K562 (cell line): ENCODE measurements around the gene ZNF821. TPM values are rescaled to one million over a fixed set of nuclear protein-coding genes. Genes with fewer than 3 reads are reported as not detected.

Experiments
- ARID4B ChIP-seq: sonication (generic); formaldehyde crosslinking; IDR thresholded peaks from 2 replicates; pipeline ENCODE4 v1.8.0; 2022; ENCODE audit warnings: mild to moderate bottlenecking, missing genetic modification reagents
- ATF7 ChIP-seq: fragments of 450-650 bp; IDR thresholded peaks from 2 replicates; pipeline ENCODE4 v1.7.1; 2014; ENCODE audit warnings: mild to moderate bottlenecking, moderate library complexity
- DACH1 ChIP-seq: fragments of 450-650 bp; IDR thresholded peaks from 2 replicates; pipeline ENCODE4 v1.6.1; 2018; ENCODE audit not compliant: partially characterized antibody
- EP400 ChIP-seq: fragments of 450-650 bp; IDR thresholded peaks from 2 replicates; pipeline ENCODE4 v1.6.1; 2017; ENCODE audit warnings: antibody characterized with exemption, mild to moderate bottlenecking, moderate library complexity
- ETV6 ChIP-seq, 3 experiments: fragments of 150-350 bp in 1 of 3; sonication (generic) in 1 of 3; formaldehyde crosslinking in 1 of 3; IDR thresholded peaks; 2 replicates each; pipeline versions ENCODE4 v1.6.1 to v1.8.0; 2014 to 2022; ENCODE audit warnings: borderline replicate concordance in 2 of 3, low read depth in 2 of 3, antibody characterized with exemption in 1 of 3, low read length in 1 of 3, mild to moderate bottlenecking in 1 of 3, missing genetic modification reagents in 1 of 3
- EWSR1 ChIP-seq: fragments of 450-650 bp; IDR thresholded peaks from 2 replicates; pipeline ENCODE4 v1.6.1; 2018; ENCODE audit warnings: borderline replicate concordance, mild to moderate bottlenecking, low read depth, moderate library complexity; ENCODE audit not compliant: partially characterized antibody
- FOS ChIP-seq: IDR thresholded peaks from 3 replicates; pipeline ENCODE4 v1.6.1; 2011; ENCODE audit not compliant: insufficient read length; ENCODE audit errors: extremely low read depth
- GABPA ChIP-seq: fragments of 200-800 bp; sonication (Bioruptor generic); conservative IDR thresholded peaks from 2 replicates; pipeline ENCODE4 v1.6.1; 2016; ENCODE audit warnings: low read depth, missing genetic modification characterization, missing compliant biosample characterization
- GATAD2B ChIP-seq: fragments of 450-650 bp; IDR thresholded peaks from 2 replicates; pipeline ENCODE4 v1.6.1; 2017; ENCODE audit warnings: mild to moderate bottlenecking, borderline replicate concordance
- HNRNPLL ChIP-seq: fragments of 200-400 bp; formaldehyde crosslinking; IDR thresholded peaks from 2 replicates; pipeline ENCODE4 v1.6.1; 2017; ENCODE audit warnings: low read length, low read depth, mild to moderate bottlenecking; ENCODE audit not compliant: poor library complexity, severe bottlenecking
- MCM7 ChIP-seq, 2 experiments: fragments of 450-650 bp; IDR thresholded peaks; 2 replicates each; pipeline ENCODE4 v1.6.1; 2016 to 2018
- NR2C1 ChIP-seq, 2 experiments: fragments of 450-650 bp; IDR thresholded peaks; 2 replicates each; pipeline ENCODE4 v1.6.1; 2017; ENCODE audit warnings: mild to moderate bottlenecking in 2 of 2, antibody characterized with exemption in 1 of 2, inconsistent platforms in 1 of 2, missing compliant biosample characterization in 1 of 2, missing genetic modification characterization in 1 of 2
- RBM14 ChIP-seq: fragments of 200-400 bp; formaldehyde crosslinking; IDR thresholded peaks from 2 replicates; pipeline ENCODE4 v1.6.1; 2018; ENCODE audit warnings: low read depth, mild to moderate bottlenecking, low read length, moderate library complexity, borderline replicate concordance; ENCODE audit not compliant: insufficient read depth
- RBM17 ChIP-seq: fragments of 200-400 bp; formaldehyde crosslinking; IDR thresholded peaks from 2 replicates; pipeline ENCODE4 v1.6.1; 2017; ENCODE audit warnings: low read depth, mild to moderate bottlenecking, low read length, borderline replicate concordance
- SAFB ChIP-seq: fragments of 200-400 bp; formaldehyde crosslinking; IDR thresholded peaks from 2 replicates; pipeline ENCODE4 v1.6.1; 2017; ENCODE audit warnings: low read depth, low read length, borderline replicate concordance
- SMAD2 ChIP-seq: fragments of 150-350 bp; IDR thresholded peaks from 2 replicates; pipeline ENCODE4 v1.6.1; 2014; ENCODE audit warnings: low read depth, mild to moderate bottlenecking, low read length
- SNRNP70 ChIP-seq: fragments of 200-400 bp; formaldehyde crosslinking; optimal IDR thresholded peaks from 2 replicates; pipeline ENCODE3; 2017; ENCODE audit warnings: low read depth, low read length
- SOX6 ChIP-seq: fragments of 450-650 bp; IDR thresholded peaks from 2 replicates; pipeline ENCODE4 v1.6.1; 2014; ENCODE audit warnings: mild to moderate bottlenecking
- SP1 ChIP-seq: sonication (generic); formaldehyde crosslinking; IDR thresholded peaks from 2 replicates; pipeline ENCODE4 v1.8.1; 2022; ENCODE audit warnings: mild to moderate bottlenecking, missing genetic modification reagents
- SRSF3 ChIP-seq: fragments of 200-400 bp; formaldehyde crosslinking; IDR thresholded peaks from 2 replicates; pipeline ENCODE4 v1.6.1; 2016; ENCODE audit warnings: mild to moderate bottlenecking, low read length, moderate library complexity; ENCODE audit not compliant: insufficient read depth
- TAL1 ChIP-seq: fragments of 450-650 bp; IDR thresholded peaks from 2 replicates; pipeline ENCODE4 v1.6.1; 2016; ENCODE audit warnings: mild to moderate bottlenecking
- ZBTB7A ChIP-seq: IDR thresholded peaks from 2 replicates; pipeline ENCODE4 v1.6.1; 2011; ENCODE audit warnings: low read depth, mild to moderate bottlenecking, low read length, moderate library complexity, borderline replicate concordance; ENCODE audit not compliant: control insufficient read depth
- polyA plus RNA-seq, 8 experiments: library from polyadenylated mRNA; depleted of rRNA in 4 of 8; stranded (reverse) in 5 of 8; unstranded in 3 of 8; fragments of >200 nt; fragmentation: Nextera tagmentation in 2 of 8; fragmentation: Illumina TruSeq in 1 of 8; extraction: Ambion mirVana in 2 of 8; extraction: Trizol in 1 of 8; gene quantifications; 2 replicates each; pipeline versions ENCODE4 v1.2.1 to v1.2.3, GENCODE V29; 2011 to 2014; ENCODE audit warnings: inconsistent platforms in 1 of 8, missing spikeins in 1 of 8
- total RNA-seq, 7 experiments: library from RNA; depleted of rRNA in 6 of 7; stranded (reverse); fragments of >200 nt in 6 of 7; fragmentation: Illumina TruSeq in 2 of 7; extraction: Trizol in 2 of 7; gene quantifications; 2 replicates each; pipeline versions ENCODE4 v1.2.1 to v1.2.3, GENCODE V29; 2011 to 2021; ENCODE audit warnings: low replicate concordance in 1 of 7

Gene ZNF821
- total and polyA plus RNA-seq, 9 of the 15 experiments (the other 6 are each of a cell fraction or from before 2014, with no cell fraction given) = 0.38 to 5.6 (median 3.6) TPM

GRCh38 chr16:71883849-71884638, at the start of gene ZNF821 (continued):
- TF ChIP-seq ZBTB7A = peak; percentile 96
- 0 out of 4 replicates have a peak, but pooled peaks of 1 of the 2 experiments have one; percentile 24 for TF ChIP-seq ETV6 (IDR thresholded peaks at IDR 0.05; ENCODE audit: borderline replicate concordance in 1 of 2, low read depth in 2 of 2, low read length in 1 of 2)
- no peak for TF ChIP-seq ETV6 (CRISPR knock-in tag; IDR thresholded peaks at IDR 0.05; ENCODE audit: borderline replicate concordance)
- no peak for TF ChIP-seq DACH1
- TF ChIP-seq SAFB = no peak
- no peak for TF ChIP-seq NR2C1 (IDR thresholded peaks at IDR 0.05)
- TF ChIP-seq NR2C1 (tag; IDR thresholded peaks at IDR 0.05) = no peak
- no peak for TF ChIP-seq TAL1
- TF ChIP-seq RBM17 = no peak
- TF ChIP-seq EWSR1 = no peak
- TF ChIP-seq HNRNPLL = peak; percentile 21
- peak; percentile 37 for TF ChIP-seq ARID4B (CRISPR knock-in tag)
- no peak for TF ChIP-seq SNRNP70
- TF ChIP-seq ATF7 = peak; percentile 63; the same call in 1 of the 2 replicates
- TF ChIP-seq EP400 = 0 out of 2 replicates have a peak, but pooled peaks have one; percentile 33
- TF ChIP-seq SRSF3 = no peak
- TF ChIP-seq GABPA (tag) = peak; percentile 45
- TF ChIP-seq FOS = no peak
- TF ChIP-seq GATAD2B = peak; percentile 83; the same call in 1 of the 2 replicates
- TF ChIP-seq SMAD2 = no peak
- TF ChIP-seq MCM7 (IDR thresholded peaks at IDR 0.05) = no peak
- TF ChIP-seq RBM14 = no peak
- peak; percentile 32; the same call in 1 of the 2 replicates for TF ChIP-seq SP1 (CRISPR knock-in tag)
- TF ChIP-seq SOX6 = peak; percentile 38; the same call in 1 of the 2 replicates
